ENCODE results near the gene ARHGAP20. TPM values are rescaled to one million over a fixed set of nuclear protein-coding genes. Genes with fewer than 3 reads are reported as not detected.

The ARHGAP20 gene
- total RNA-seq, 1 experiment from 2014 or later = not detected

- DNase-seq = no peak
- Histone ChIP-seq H3K4me1 (replicated peaks; ENCODE audit: insufficient read depth) (no peaks in the 10 kb centered on the region), H3K27me3 (ENCODE audit: insufficient read depth, low read depth) (no peaks in the 10 kb centered on the region), H2AFZ (no peak overlapping the region), H3K4me3 (no peak overlapping the region), H3K27ac (no peak overlapping the region), H3K9me2 (ENCODE audit: insufficient read depth) (no peaks in the 10 kb centered on the region), H3K4me2 (no peak overlapping the region), H4K20me1 (ENCODE audit: insufficient read depth) (no peaks in the 10 kb centered on the region), H3K36me3 (ENCODE audit: low read depth) (no peaks in the 10 kb centered on the region), H3K79me2 (ENCODE audit: low read depth) (no peaks in the 10 kb centered on the region), H3F3A (ENCODE audit: insufficient read depth, low read depth) (no peaks in the 10 kb centered on the region), H3K9me3 (ENCODE audit: insufficient read depth, low read depth) (no peaks in the 10 kb centered on the region)
- intact Hi-C loops (cut with micrococcal nuclease; ENCODE audit: unreplicated experiment) = no loop called here
- BruUV-seq (replicated peaks) = no TSS peak
- POLR2A ChIA-PET (ENCODE audit: unreplicated experiment) = no interaction called here
- TF ChIP-seq EZH2 (IDR thresholded peaks at IDR 0.05; ENCODE audit: low read depth) (no peak), CTCF (conservative IDR thresholded peaks at IDR 0.05) (no peak)
- CTCF ChIA-PET = no interaction called here
Measured at GRCh38 chr11:110634370-110634769, 77.9 kb downstream of the ARHGAP20 start.

- H3K4me3 ChIP-seq = no peak overlapping the region
Measured at GRCh38 chr11:110631551-110631950, 80.7 kb downstream of the ARHGAP20 start.

GRCh38 chr11:110629594-110629993 is 82.6 kb downstream of the ARHGAP20 start:
- DNase-seq = no peak
- no peaks in the 10 kb centered on the region for H4K20me1 ChIP-seq (ENCODE audit: insufficient read depth)
- no peak overlapping the region for H2AFZ ChIP-seq
- no peak for TF ChIP-seq EZH2 (IDR thresholded peaks at IDR 0.05; ENCODE audit: low read depth)
- TF ChIP-seq CTCF (conservative IDR thresholded peaks at IDR 0.05) = no peak
- no peak overlapping the region for H3K4me2 ChIP-seq
- ChIA-PET POLR2A (ENCODE audit: unreplicated experiment) (no interaction called here), CTCF (no interaction called here)
- no peaks in the 10 kb centered on the region for H3K9me3 ChIP-seq (ENCODE audit: insufficient read depth, low read depth)
- no peaks in the 10 kb centered on the region for H3K79me2 ChIP-seq (ENCODE audit: low read depth)
- no TSS peak for BruUV-seq (replicated peaks)
- H3K4me1 ChIP-seq (replicated peaks; ENCODE audit: insufficient read depth) = no peaks in the 10 kb centered on the region
- H3K36me3 ChIP-seq (ENCODE audit: low read depth) = no peaks in the 10 kb centered on the region
- no peaks in the 10 kb centered on the region for H3K27me3 ChIP-seq (ENCODE audit: insufficient read depth, low read depth)
- H3K4me3 ChIP-seq = no peak overlapping the region
- H3F3A ChIP-seq (ENCODE audit: insufficient read depth, low read depth) = no peaks in the 10 kb centered on the region
- intact Hi-C loops (cut with micrococcal nuclease; ENCODE audit: unreplicated experiment) = no loop called here
- H3K9me2 ChIP-seq (ENCODE audit: insufficient read depth) = no peaks in the 10 kb centered on the region
- no peak overlapping the region for H3K27ac ChIP-seq

More at GRCh38 chr11:110631551-110631950, 80.7 kb downstream of the ARHGAP20 start:
- no TSS peak for BruUV-seq (replicated peaks)
- no peaks in the 10 kb centered on the region for H4K20me1 ChIP-seq (ENCODE audit: insufficient read depth)
- no peak for DNase-seq
- no peaks in the 10 kb centered on the region for H3K27me3 ChIP-seq (ENCODE audit: insufficient read depth, low read depth)
- TF ChIP-seq CTCF (conservative IDR thresholded peaks at IDR 0.05) (no peak), EZH2 (IDR thresholded peaks at IDR 0.05; ENCODE audit: low read depth) (no peak)
- H3K4me2 ChIP-seq = no peak overlapping the region
- H3F3A ChIP-seq (ENCODE audit: insufficient read depth, low read depth) = no peaks in the 10 kb centered on the region
- intact Hi-C loops (cut with micrococcal nuclease; ENCODE audit: unreplicated experiment) = no loop called here
- ChIA-PET CTCF (no interaction called here), POLR2A (ENCODE audit: unreplicated experiment) (no interaction called here)
- H3K9me3 ChIP-seq (ENCODE audit: insufficient read depth, low read depth) = no peaks in the 10 kb centered on the region
- no peaks in the 10 kb centered on the region for H3K79me2 ChIP-seq (ENCODE audit: low read depth)
- H3K4me1 ChIP-seq (replicated peaks; ENCODE audit: insufficient read depth) = no peaks in the 10 kb centered on the region
- no peaks in the 10 kb centered on the region for H3K9me2 ChIP-seq (ENCODE audit: insufficient read depth)
- no peak overlapping the region for H3K27ac ChIP-seq
- no peak overlapping the region for H2AFZ ChIP-seq
- H3K36me3 ChIP-seq (ENCODE audit: low read depth) = no peaks in the 10 kb centered on the region

Data from PC-9 (cell line).